ENCODE data around the gene BARHL2. TPM values are rescaled to one million over a fixed set of nuclear protein-coding genes. Genes with fewer than 3 reads are reported as not detected.

BARHL2 gene
- total RNA-seq, 1 donor: not detected

DNA sequence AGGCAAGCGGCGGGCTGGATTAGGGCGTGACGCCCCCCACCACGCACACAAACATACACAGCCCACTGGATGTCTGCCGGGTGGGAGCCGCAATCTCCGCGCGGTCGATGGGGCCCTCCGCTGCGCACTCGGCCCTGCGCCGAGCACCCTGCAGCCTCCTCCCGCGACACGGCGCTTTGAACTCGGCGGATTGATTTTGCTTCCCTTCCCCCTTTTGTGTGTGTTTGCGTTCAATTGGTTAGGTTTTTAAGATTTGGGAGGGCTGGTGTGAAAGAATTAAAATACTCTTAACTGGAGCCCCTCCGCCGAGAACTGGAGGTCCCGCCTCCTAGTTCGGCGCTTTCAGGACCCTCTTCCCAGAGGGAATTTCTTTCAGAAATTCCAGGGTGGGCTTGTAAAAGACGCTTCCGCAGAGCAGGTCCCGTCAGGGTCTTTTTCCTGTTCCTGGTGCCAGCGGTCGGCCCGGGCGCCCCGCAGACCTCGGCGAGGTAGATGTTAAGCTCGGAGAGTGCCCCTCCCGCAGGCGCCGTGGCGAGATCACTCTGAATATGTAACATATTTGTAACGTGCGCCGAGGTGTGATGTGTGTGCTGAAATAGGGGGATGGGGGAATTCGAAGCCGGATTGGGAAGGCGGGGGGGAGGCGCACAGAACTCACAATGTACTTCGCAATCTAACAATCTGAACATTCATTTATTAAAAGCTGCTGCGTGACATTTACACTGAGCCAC, 8.0 kb upstream of the BARHL2 start:
- Histone ChIP-seq H2AFZ (ENCODE audit: low read length) (no peak overlapping the region), H3K9me3 (ENCODE audit: low read depth, low read length) (no peaks in the 10 kb centered on the region), H3K36me3 (ENCODE audit: insufficient read depth, low read length) (no peaks in the 10 kb centered on the region), H4K20me1 (ENCODE audit: insufficient read depth, low read length) (no peaks in the 10 kb centered on the region), H3K27me3 (ENCODE audit: insufficient read depth, low read length) (peaks cover 95% of the 10 kb centered on the region), H3K4me3 (ENCODE audit: insufficient read depth, low read length) (peak overlapping the region; percentile 54), H3K79me2 (ENCODE audit: insufficient read depth, low read length) (no peaks in the 10 kb centered on the region), H3K4me2 (ENCODE audit: insufficient read depth, low read length) (peak overlapping the region; percentile 61), H3K27ac (ENCODE audit: low read depth, low read length) (no peak overlapping the region), H3K4me1 (ENCODE audit: insufficient read depth, low read length) (peaks cover 1% of the 10 kb centered on the region)
- peak; percentile 67 for DNase-seq (ENCODE audit: insufficient read length, low spot score, missing footprints)
- TF ChIP-seq, protein P1, sequence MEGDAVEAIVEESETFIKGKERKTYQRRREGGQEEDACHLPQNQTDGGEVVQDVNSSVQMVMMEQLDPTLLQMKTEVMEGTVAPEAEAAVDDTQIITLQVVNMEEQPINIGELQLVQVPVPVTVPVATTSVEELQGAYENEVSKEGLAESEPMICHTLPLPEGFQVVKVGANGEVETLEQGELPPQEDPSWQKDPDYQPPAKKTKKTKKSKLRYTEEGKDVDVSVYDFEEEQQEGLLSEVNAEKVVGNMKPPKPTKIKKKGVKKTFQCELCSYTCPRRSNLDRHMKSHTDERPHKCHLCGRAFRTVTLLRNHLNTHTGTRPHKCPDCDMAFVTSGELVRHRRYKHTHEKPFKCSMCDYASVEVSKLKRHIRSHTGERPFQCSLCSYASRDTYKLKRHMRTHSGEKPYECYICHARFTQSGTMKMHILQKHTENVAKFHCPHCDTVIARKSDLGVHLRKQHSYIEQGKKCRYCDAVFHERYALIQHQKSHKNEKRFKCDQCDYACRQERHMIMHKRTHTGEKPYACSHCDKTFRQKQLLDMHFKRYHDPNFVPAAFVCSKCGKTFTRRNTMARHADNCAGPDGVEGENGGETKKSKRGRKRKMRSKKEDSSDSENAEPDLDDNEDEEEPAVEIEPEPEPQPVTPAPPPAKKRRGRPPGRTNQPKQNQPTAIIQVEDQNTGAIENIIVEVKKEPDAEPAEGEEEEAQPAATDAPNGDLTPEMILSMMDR (IDR thresholded peaks at IDR 0.05; ENCODE audit: extremely low read depth, low read depth, low read length): no peak

DNA sequence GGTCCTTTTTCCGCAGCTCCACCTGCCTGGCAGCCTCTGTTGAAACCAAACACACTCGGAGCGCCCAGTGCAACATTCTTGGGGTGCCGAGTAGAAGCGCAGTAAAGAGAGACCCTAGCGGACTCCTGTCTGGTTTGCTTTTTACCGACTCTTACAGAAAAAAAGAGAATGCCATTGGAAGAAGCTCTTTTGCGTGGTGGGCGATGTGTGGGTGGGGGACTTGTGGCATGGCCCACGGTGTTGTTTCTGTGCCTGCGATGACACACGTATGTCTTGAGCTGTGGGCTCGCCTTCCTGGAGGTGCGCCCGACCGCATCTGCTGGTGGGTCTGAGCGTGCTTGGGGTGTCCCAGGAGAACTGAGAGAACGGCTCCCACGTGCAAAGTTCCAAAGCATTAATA, 7.3 kb upstream of the BARHL2 start:
- TF ChIP-seq, protein P1 (IDR thresholded peaks at IDR 0.05; ENCODE audit: extremely low read depth, low read depth, low read length): no peak
- Histone ChIP-seq H3K27me3 (ENCODE audit: insufficient read depth, low read length) (peaks cover 95% of the 10 kb centered on the region), H3K36me3 (ENCODE audit: insufficient read depth, low read length) (no peaks in the 10 kb centered on the region), H3K27ac (ENCODE audit: low read depth, low read length) (no peak overlapping the region), H3K4me1 (ENCODE audit: insufficient read depth, low read length) (no peaks in the 10 kb centered on the region), H4K20me1 (ENCODE audit: insufficient read depth, low read length) (no peaks in the 10 kb centered on the region), H3K4me2 (ENCODE audit: insufficient read depth, low read length) (no peak overlapping the region), H2AFZ (ENCODE audit: low read length) (no peak overlapping the region), H3K79me2 (ENCODE audit: insufficient read depth, low read length) (no peaks in the 10 kb centered on the region), H3K9me3 (ENCODE audit: low read depth, low read length) (no peaks in the 10 kb centered on the region), H3K4me3 (ENCODE audit: insufficient read depth, low read length) (no peak overlapping the region)
- peak; percentile 42 for DNase-seq (ENCODE audit: insufficient read length, low spot score, missing footprints)

DNA sequence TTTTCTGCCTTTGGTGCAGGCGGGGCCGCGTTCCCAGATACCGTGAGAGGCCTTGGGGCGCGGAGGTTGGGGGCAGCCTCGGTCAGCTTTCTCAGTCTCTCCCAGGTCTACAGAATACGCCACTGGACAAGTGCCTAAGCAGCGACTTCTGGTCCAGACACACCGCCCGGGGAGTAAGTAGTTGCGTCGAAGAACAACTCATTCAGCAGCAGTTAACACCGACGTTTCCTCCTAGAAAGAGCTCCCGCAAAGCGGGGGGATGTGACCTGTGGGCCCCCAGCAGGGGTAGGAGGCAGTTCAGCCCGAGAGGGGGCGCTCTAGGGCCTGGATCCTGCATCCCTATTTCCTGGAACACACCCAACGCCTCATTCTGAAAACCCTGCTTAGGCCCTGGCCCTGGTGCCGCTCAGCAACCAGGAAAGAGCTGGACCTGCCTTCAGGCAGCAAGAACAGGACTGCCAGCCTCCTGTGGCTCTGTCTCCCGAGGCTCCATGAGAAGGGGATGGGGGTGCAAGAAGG, 6.5 kb upstream of the BARHL2 start:
- H2AFZ ChIP-seq (ENCODE audit: low read length): peak overlapping the region; percentile 47
- peak overlapping the region; percentile 67 for H3K4me2 ChIP-seq (ENCODE audit: insufficient read depth, low read length)

More for the DNA sequence above, 6.5 kb upstream of the BARHL2 start:
- no peak overlapping the region for H3K27ac ChIP-seq (ENCODE audit: low read depth, low read length)
- H3K79me2 ChIP-seq (ENCODE audit: insufficient read depth, low read length): no peaks in the 10 kb centered on the region
- H3K36me3 ChIP-seq (ENCODE audit: insufficient read depth, low read length): no peaks in the 10 kb centered on the region
- H4K20me1 ChIP-seq (ENCODE audit: insufficient read depth, low read length): no peaks in the 10 kb centered on the region
- no peaks in the 10 kb centered on the region for H3K4me1 ChIP-seq (ENCODE audit: insufficient read depth, low read length)
- H3K27me3 ChIP-seq (ENCODE audit: insufficient read depth, low read length): peaks cover 95% of the 10 kb centered on the region
- peak overlapping the region; percentile 61 for H3K4me3 ChIP-seq (ENCODE audit: insufficient read depth, low read length)
- H3K9me3 ChIP-seq (ENCODE audit: low read depth, low read length): no peaks in the 10 kb centered on the region
- DNase-seq (ENCODE audit: insufficient read length, low spot score, missing footprints): peak; percentile 81
- TF ChIP-seq, protein P1 (IDR thresholded peaks at IDR 0.05; ENCODE audit: extremely low read depth, low read depth, low read length): peak; percentile 26

Measured in osteoblast (primary cell).